NCI-H2227 (cell line): ENCODE measurements around the gene FGF1.

Experiments used
- DNase-seq: peaks from one replicate; lab custom pipeline; 2025; ENCODE audit not compliant: unreplicated experiment; lab: John Stamatoyannopoulos, UW

FGF1 gene

GRCh38 chr5:142587354-142587965 is 98.4 kb downstream of the FGF1 start:
- DNase-seq, result peak; percentile 19

GRCh38 chr5:142586552-142586951 is 99.3 kb downstream of the FGF1 start:
- no peak for DNase-seq

- DNase-seq, result no peak
Observed at GRCh38 chr5:142585451-142585850, 100.4 kb downstream of the FGF1 start.

GRCh38 chr5:142584891-142585290 is 101.0 kb downstream of the FGF1 start:
- DNase-seq, result no peak

GRCh38 chr5:142578161-142578830 is 107.6 kb downstream of the FGF1 start:
- DNase-seq, result no peak

GRCh38 chr5:142576804-142577203 is 109.1 kb downstream of the FGF1 start:
- no peak for DNase-seq

GRCh38 chr5:142576303-142576702 is 109.6 kb downstream of the FGF1 start:
- DNase-seq, result no peak

GRCh38 chr5:142572006-142572405 is 113.9 kb downstream of the FGF1 start:
- no peak for DNase-seq

- no peak for DNase-seq
Observed at GRCh38 chr5:142571371-142571770, 114.5 kb downstream of the FGF1 start.

GRCh38 chr5:142569905-142570304 is 116.0 kb downstream of the FGF1 start:
- DNase-seq, result no peak

- no peak for DNase-seq
Observed at GRCh38 chr5:142568996-142569335, 116.9 kb downstream of the FGF1 start.

GRCh38 chr5:142568283-142568995 is 117.5 kb downstream of the FGF1 start:
- DNase-seq, result no peak

GRCh38 chr5:142561486-142562097 is 124.3 kb downstream of the FGF1 start:
- DNase-seq, result no peak

- DNase-seq, result no peak
Observed at GRCh38 chr5:142561029-142561428, 124.9 kb downstream of the FGF1 start.

- DNase-seq, result no peak
Observed at GRCh38 chr5:142552107-142552506, 133.8 kb downstream of the FGF1 start.

GRCh38 chr5:142551338-142552067 is 134.4 kb downstream of the FGF1 start:
- DNase-seq, result peak; percentile 41

- no peak for DNase-seq
Observed at GRCh38 chr5:142550471-142550870, 135.4 kb downstream of the FGF1 start.

GRCh38 chr5:142549834-142550233 is 136.1 kb downstream of the FGF1 start:
- no peak for DNase-seq

- peak; percentile 77 for DNase-seq
Observed at GRCh38 chr5:142548739-142549275, 137.1 kb downstream of the FGF1 start.

GRCh38 chr5:142547445-142548380 is 138.2 kb downstream of the FGF1 start:
- DNase-seq, result no peak
